HepG2 (cell line): ENCODE measurements around the gene CTIF. TPM values are rescaled to one million over a fixed set of nuclear protein-coding genes. Genes with fewer than 3 reads are reported as not detected.
A peak's percentile ranks its signal among the peaks of the same experiment; 100 is the strongest.

Experiments
- ATM ChIP-seq: fragments of 450-650 bp; IDR thresholded peaks from 2 replicates; pipeline ENCODE4 v1.7.1; 2017; ENCODE audit warnings: mild to moderate bottlenecking, borderline replicate concordance
- CEBPG ChIP-seq: IDR thresholded peaks from 2 replicates; pipeline ENCODE4 v1.6.1; 2016
- FOXM1 ChIP-seq: sonication (generic); formaldehyde crosslinking; IDR thresholded peaks from 2 replicates; pipeline ENCODE4 v1.5.0; 2020; ENCODE audit warnings: missing genetic modification reagents
- HDAC6 ChIP-seq: fragments of 200-600 bp; sonication (generic); IDR thresholded peaks from 2 replicates; pipeline ENCODE4 v1.7.0; 2017; ENCODE audit warnings: mild to moderate bottlenecking, antibody characterized with exemption, low read length, low read depth
- HHEX ChIP-seq: IDR thresholded peaks from 2 replicates; pipeline ENCODE4 v1.6.1; 2016; ENCODE audit warnings: control low read depth
- HOXA7 ChIP-seq: sonication (generic); formaldehyde crosslinking; IDR thresholded peaks from 2 replicates; pipeline ENCODE4 v1.8.1; 2022; ENCODE audit warnings: mild to moderate bottlenecking, missing genetic modification reagents, moderate library complexity
- KAT2B ChIP-seq: fragments of 150-350 bp; IDR thresholded peaks from 2 replicates; pipeline ENCODE4 v1.6.1; 2014; ENCODE audit warnings: low read depth, low read length, borderline replicate concordance
- KDM2A ChIP-seq: sonication (generic); formaldehyde crosslinking; IDR thresholded peaks from 2 replicates; pipeline ENCODE4 v1.4.0; 2020; ENCODE audit warnings: low read depth, missing genetic modification reagents, borderline replicate concordance
- MZF1 ChIP-seq: sonication (generic); formaldehyde crosslinking; IDR thresholded peaks from 2 replicates; pipeline ENCODE4 v1.8.1; 2023; ENCODE audit warnings: mild to moderate bottlenecking, missing genetic modification reagents, borderline replicate concordance
- NCOA5 ChIP-seq: sonication (generic); formaldehyde crosslinking; IDR thresholded peaks from 2 replicates; pipeline ENCODE4 v1.4.0; 2020; ENCODE audit warnings: missing genetic modification reagents
- PTBP1 ChIP-seq: fragments of 200-400 bp; formaldehyde crosslinking; IDR thresholded peaks from 2 replicates; pipeline ENCODE4 v1.6.1; 2018; ENCODE audit warnings: low read length, low read depth; ENCODE audit not compliant: poor library complexity, severe bottlenecking
- SKI ChIP-seq: fragments of 450-650 bp; IDR thresholded peaks from one replicate; pipeline ENCODE4 v1.6.1; 2018; ENCODE audit warnings: mild to moderate bottlenecking; ENCODE audit not compliant: partially characterized antibody
- SOX13 ChIP-seq, 3 experiments: fragments of 450-650 bp in 1 of 3; sonication (generic) in 1 of 3; formaldehyde crosslinking in 1 of 3; IDR thresholded peaks in 2 of 3; conservative IDR thresholded peaks in 1 of 3; 2 replicates each; pipeline versions ENCODE4 v1.5.0 to v1.6.1; 2016 to 2020; ENCODE audit warnings: antibody characterized with exemption in 1 of 3, mild to moderate bottlenecking in 1 of 3, missing compliant biosample characterization in 1 of 3, missing genetic modification reagents in 1 of 3, moderate library complexity in 1 of 3
- SP4 ChIP-seq: sonication (generic); formaldehyde crosslinking; IDR thresholded peaks from 2 replicates; pipeline ENCODE4 v1.8.1; 2023; ENCODE audit warnings: mild to moderate bottlenecking, missing genetic modification reagents
- SRSF9 ChIP-seq: fragments of 200-400 bp; formaldehyde crosslinking; IDR thresholded peaks from 2 replicates; pipeline ENCODE4 v1.6.1; 2018; ENCODE audit warnings: borderline replicate concordance, mild to moderate bottlenecking, low read depth, low read length; ENCODE audit not compliant: insufficient read depth, poor library complexity, severe bottlenecking
- ZMYM4 ChIP-seq: sonication (generic); formaldehyde crosslinking; IDR thresholded peaks from 2 replicates; pipeline ENCODE4 v1.8.1; 2023; ENCODE audit warnings: mild to moderate bottlenecking, missing genetic modification reagents
- ZNF17 ChIP-seq: sonication (generic); formaldehyde crosslinking; IDR thresholded peaks from 2 replicates; pipeline ENCODE4 v1.5.0; 2020; ENCODE audit warnings: mild to moderate bottlenecking, missing genetic modification reagents
- ZNF20 ChIP-seq: sonication (generic); formaldehyde crosslinking; IDR thresholded peaks from 2 replicates; pipeline ENCODE4 v1.4.0; 2020; ENCODE audit warnings: mild to moderate bottlenecking, moderate library complexity, missing genetic modification reagents
- ZNF382 ChIP-seq: sonication (generic); formaldehyde crosslinking; IDR thresholded peaks from 2 replicates; pipeline ENCODE4 v1.5.0; 2020; ENCODE audit warnings: missing genetic modification reagents, mild to moderate bottlenecking, borderline replicate concordance
- ZNF530 ChIP-seq: sonication (generic); formaldehyde crosslinking; IDR thresholded peaks from 2 replicates; pipeline ENCODE4 v1.5.0; 2020; ENCODE audit warnings: low read depth, mild to moderate bottlenecking, missing genetic modification reagents
- ZNF761 ChIP-seq: sonication (generic); formaldehyde crosslinking; conservative IDR thresholded peaks from 2 replicates; pipeline ENCODE4 v1.4.0; 2020; ENCODE audit warnings: mild to moderate bottlenecking, missing genetic modification reagents
- ZNF816 ChIP-seq: sonication (generic); formaldehyde crosslinking; IDR thresholded peaks from 2 replicates; pipeline ENCODE4 v1.8.0; 2022; ENCODE audit warnings: missing genetic modification reagents, mild to moderate bottlenecking, borderline replicate concordance
- ZSCAN21 ChIP-seq: sonication (generic); formaldehyde crosslinking; IDR thresholded peaks from 2 replicates; pipeline ENCODE4 v1.8.0; 2022; ENCODE audit warnings: mild to moderate bottlenecking, missing genetic modification reagents, moderate library complexity, borderline replicate concordance
- ZSCAN25 ChIP-seq: sonication (generic); formaldehyde crosslinking; IDR thresholded peaks from 2 replicates; pipeline ENCODE4 v1.8.0; 2022; ENCODE audit warnings: mild to moderate bottlenecking, missing genetic modification reagents
- polyA plus RNA-seq, 8 experiments: library from polyadenylated mRNA; depleted of rRNA in 3 of 8; stranded (reverse) in 7 of 8; unstranded in 1 of 8; fragments of >200 nt; fragmentation: Illumina TruSeq in 4 of 8; extraction: Trizol in 4 of 8; gene quantifications; 2 replicates each; pipeline versions ENCODE4 v1.2.1 to v1.2.3, GENCODE V29; 2011 to 2016; ENCODE audit warnings: low read depth in 4 of 8, missing spikeins in 1 of 8, mixed read lengths in 1 of 8; ENCODE audit not compliant: insufficient read depth in 1 of 8
- total RNA-seq, 5 experiments: library from RNA; depleted of rRNA; stranded (reverse); fragments of >200 nt; fragmentation: Illumina TruSeq; extraction: Trizol; gene quantifications; 2 replicates each; pipeline ENCODE4 v1.2.3, GENCODE V29; 2016; ENCODE audit warnings: low read depth in 1 of 5
- TF ChIP-seq, protein P1 (sequence below): sonication (generic); formaldehyde crosslinking; IDR thresholded peaks from 2 replicates; pipeline ENCODE4 v1.8.0; 2022; ENCODE audit warnings: mild to moderate bottlenecking, missing genetic modification reagents; ENCODE audit not compliant: insufficient replicate concordance
- TF ChIP-seq, protein P2 (sequence below): IDR thresholded peaks from 2 replicates; pipeline ENCODE4 v1.6.1; 2016; ENCODE audit warnings: mild to moderate bottlenecking

Gene CTIF
- total and polyA plus RNA-seq, 2 of the 13 experiments (the other 11 are each of a cell fraction or from before 2014, with no cell fraction given), result 18.2 to 28.0 TPM

DNA sequence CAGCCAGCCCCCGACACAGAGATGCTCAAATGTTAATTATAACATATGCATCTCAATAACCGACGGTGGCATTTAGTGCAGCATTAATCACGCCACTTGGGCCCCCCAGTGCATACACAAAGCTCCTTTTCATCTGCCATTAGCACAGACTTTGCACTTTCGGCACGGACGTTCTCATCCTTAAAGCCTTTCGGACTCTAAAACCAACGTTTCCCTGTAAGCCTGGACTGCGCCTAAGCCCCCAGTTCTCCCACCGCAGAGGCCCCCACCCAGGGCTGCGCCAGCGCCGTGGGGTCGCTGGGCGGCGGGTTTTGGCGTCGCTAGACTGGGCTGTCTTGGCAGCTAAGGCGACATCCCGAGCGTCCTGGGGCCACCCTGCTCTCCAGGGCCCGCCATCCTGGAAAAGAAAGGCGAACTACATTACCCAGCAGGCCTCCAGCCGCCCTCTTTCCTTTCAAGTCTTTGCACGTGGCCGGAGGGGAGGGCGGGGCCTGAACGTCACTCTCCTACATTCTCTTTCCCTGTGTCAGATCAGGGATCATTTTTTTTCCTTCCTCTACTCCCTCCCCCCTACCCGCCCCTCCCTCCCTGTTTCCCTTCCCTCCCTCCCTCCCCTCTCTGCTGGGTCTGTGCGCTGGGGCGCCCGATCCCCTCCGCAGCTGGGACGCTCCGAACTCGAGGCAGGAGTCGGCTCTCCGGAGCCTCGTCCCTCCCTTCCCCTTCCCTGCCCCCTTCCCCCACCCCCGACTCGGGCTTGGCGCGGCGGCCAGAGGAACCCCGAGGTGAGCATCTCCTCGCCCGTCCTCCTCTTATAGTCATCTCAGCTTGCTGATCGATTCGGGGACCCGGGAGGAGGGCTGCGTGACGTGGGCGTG lies at the start of gene CTIF (continued):
- TF ChIP-seq, protein P1, sequence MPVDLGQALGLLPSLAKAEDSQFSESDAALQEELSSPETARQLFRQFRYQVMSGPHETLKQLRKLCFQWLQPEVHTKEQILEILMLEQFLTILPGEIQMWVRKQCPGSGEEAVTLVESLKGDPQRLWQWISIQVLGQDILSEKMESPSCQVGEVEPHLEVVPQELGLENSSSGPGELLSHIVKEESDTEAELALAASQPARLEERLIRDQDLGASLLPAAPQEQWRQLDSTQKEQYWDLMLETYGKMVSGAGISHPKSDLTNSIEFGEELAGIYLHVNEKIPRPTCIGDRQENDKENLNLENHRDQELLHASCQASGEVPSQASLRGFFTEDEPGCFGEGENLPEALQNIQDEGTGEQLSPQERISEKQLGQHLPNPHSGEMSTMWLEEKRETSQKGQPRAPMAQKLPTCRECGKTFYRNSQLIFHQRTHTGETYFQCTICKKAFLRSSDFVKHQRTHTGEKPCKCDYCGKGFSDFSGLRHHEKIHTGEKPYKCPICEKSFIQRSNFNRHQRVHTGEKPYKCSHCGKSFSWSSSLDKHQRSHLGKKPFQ (CRISPR knock-in tag), result no peak
- TF ChIP-seq ZNF761 (CRISPR knock-in tag) (no peak), SP4 (0 out of 2 replicates have a peak, but pooled peaks have one; percentile 65), KDM2A (peak; percentile 20; the same call in 1 of the 2 replicates), HHEX (no peak), PTBP1 (peak; percentile 34), ZNF816 (CRISPR knock-in tag) (no peak), SKI (peak; percentile 25), ZNF17 (CRISPR knock-in tag) (no peak), FOXM1 (CRISPR knock-in tag) (no peak), NCOA5 (CRISPR knock-in tag) (no peak), MZF1 (CRISPR knock-in tag) (no peak), CEBPG (peak; percentile 22; the same call in 1 of the 2 replicates), SRSF9 (no peak), ZSCAN25 (CRISPR knock-in tag) (peak; percentile 91), ZNF382 (CRISPR knock-in tag) (no peak), ZSCAN21 (CRISPR knock-in tag) (no peak), SOX13 (IDR thresholded peaks at IDR 0.05) (no peak), SOX13 (CRISPR knock-in tag; conservative IDR thresholded peaks at IDR 0.05 in 1 of 2, IDR thresholded peaks at IDR 0.05 in 1 of 2) (peak in 1 of 2 experiments; percentile 29; a peak in 1 of 4 replicates), HOXA7 (CRISPR knock-in tag) (no peak), ZNF530 (no peak), ZNF20 (CRISPR knock-in tag) (no peak), ZMYM4 (CRISPR knock-in tag) (peak; percentile 38; the same call in 1 of the 2 replicates), ATM (no peak), KAT2B (no peak), HDAC6 (no peak)
- TF ChIP-seq, protein P2, sequence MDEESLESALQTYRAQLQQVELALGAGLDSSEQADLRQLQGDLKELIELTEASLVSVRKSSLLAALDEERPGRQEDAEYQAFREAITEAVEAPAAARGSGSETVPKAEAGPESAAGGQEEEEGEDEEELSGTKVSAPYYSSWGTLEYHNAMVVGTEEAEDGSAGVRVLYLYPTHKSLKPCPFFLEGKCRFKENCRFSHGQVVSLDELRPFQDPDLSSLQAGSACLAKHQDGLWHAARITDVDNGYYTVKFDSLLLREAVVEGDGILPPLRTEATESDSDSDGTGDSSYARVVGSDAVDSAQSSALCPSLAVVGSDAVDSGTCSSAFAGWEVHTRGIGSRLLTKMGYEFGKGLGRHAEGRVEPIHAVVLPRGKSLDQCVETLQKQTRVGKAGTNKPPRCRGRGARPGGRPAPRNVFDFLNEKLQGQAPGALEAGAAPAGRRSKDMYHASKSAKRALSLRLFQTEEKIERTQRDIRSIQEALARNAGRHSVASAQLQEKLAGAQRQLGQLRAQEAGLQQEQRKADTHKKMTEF (CRISPR knock-in tag), result peak; percentile 57; the same call in 1 of the 2 replicates
